DMS79 treated with DMSO at 0.1 percent for 48 hours (cell line): ENCODE data around the gene PPP2R2D.
"Not testable (repeated sequence)": the region's sequence is repeated elsewhere in the genome, so short reads cannot be mapped to it uniquely, and the experiment has no call there.

ENCODE experiments used
- DNase-seq: peaks from one replicate; lab custom pipeline; 2025; lab: John Stamatoyannopoulos, UW

The PPP2R2D gene

GRCh38 chr10:131949041-131949862 is 48.4 kb downstream of the PPP2R2D start:
- no peak for DNase-seq

- not testable (repeated sequence) for DNase-seq
Observed at GRCh38 chr10:131949908-131950307, 49.1 kb downstream of the PPP2R2D start.

DNA sequence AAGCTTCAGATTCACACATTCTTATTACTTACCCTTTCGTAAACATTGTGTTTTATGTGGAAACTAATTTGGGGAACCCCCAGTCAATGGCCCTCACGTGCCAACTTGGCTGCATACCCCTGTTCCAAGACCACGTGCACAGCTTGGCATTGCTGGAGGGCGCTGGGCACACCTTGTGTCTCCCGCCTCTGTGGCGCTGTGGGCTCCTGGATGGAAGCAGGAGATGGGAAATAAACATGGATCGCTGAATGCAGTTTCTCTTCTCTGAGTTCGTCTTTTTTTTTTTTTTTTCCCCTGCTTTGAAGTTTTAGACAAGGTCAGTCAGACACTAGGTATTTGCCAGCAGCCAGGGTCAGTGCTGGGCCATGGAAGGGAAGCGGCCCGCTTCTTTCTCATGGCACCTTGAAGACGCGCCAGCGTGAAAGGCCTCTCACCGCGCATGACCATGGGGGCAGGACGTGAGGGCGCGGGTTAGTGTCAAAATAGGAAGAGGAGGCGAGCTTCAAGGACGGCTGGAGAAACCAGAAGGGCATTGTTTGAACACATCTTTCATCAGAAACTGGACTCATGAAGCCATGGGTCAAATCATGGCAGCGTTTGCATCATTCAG is 53.7 kb downstream of the PPP2R2D start:
- DNase-seq, result no peak

- DNase-seq, result no peak
Observed at GRCh38 chr10:131955591-131956340, 55.0 kb downstream of the PPP2R2D start.

DNA sequence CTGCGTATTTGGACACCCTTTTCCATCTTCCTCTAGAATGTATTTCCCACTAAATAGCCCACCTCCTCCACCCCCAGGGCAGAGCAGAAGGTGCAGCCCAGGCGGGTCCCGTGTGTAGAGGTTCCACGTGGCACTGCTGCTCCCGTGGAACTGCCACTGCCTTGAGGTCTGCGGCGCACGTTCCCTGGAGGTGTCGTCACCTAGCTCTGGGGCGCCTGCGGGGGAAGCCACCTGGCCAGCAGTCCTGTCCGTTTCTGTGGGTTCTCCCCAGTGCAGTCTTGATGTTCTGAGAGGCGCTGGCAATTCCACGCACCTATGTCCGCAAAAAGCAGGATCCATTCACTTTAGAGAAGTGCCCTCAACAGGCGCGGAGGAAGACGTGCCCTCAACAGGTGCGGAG is 59.0 kb downstream of the PPP2R2D start:
- DNase-seq, result no peak

DNA sequence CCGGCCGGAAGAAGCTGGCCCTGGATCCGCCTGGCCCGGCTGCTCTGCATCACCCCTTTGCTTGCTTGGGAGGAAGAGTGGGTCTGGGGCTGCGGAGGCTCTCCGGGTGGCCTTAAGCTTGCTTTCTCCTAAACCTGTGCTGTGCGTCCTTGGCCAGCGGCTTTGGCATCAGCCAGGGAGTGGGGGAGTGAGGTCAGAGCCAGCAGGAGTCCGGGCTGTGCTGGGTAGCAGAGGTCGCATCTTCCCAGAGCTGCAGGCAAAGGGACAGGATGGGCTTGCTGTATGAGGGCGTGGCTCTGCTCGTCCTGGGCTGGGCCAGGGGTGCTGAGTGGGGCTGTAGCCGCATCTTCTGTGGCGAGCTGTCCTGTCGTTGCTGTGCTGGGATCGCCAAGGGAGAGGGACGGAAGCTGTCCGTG is 59.8 kb downstream of the PPP2R2D start:
- DNase-seq, result no peak

GRCh38 chr10:131961047-131961776 is 60.4 kb downstream of the PPP2R2D start:
- DNase-seq, result no peak

DNA sequence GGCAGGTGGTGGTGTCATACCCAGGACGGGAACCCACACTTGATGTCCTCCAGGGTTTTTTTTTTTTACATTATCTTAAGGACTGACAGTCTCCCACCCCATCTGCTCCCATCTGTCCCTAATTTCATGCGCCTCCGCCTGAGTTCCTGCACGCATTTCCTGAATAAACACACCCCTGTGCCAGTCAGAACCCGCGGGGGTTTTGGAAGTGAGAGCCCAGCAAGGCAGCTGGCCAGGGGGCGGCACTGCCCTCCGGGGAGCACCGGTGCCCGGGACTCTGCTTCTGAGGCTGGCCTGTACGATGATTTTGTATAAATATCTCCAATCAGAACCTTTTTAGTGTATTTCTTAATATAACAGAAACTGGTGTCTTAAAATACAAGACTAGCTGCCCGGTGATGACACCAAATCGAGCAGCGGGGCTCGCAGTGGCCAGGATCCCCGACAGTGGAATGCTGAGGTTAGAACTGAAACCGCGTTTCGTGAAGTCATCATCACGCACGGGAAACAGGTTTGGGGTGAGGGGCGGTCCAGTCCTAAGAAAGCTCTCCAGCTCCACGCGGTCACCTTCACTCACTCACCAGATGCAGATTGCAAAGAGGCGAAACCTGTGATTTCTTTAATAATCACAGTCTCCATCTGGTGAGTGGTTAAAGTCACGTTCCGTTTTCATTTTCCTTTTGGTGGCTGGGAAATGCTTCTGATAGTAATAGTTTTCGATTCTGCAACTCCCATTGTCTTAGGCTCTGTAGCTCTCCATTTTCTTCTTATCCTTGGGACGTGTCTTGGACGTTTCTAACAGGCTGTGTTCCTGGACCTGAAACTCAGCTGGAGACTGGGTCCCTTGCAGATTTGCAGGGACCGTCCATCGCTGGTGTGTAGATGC is 61.2 kb downstream of the PPP2R2D start:
- no peak for DNase-seq

- DNase-seq, result no peak
Observed at GRCh38 chr10:131963350-131963749, 62.5 kb downstream of the PPP2R2D start.

GRCh38 chr10:131963811-131964210 is 63.0 kb downstream of the PPP2R2D start:
- DNase-seq, result no peak

DNA sequence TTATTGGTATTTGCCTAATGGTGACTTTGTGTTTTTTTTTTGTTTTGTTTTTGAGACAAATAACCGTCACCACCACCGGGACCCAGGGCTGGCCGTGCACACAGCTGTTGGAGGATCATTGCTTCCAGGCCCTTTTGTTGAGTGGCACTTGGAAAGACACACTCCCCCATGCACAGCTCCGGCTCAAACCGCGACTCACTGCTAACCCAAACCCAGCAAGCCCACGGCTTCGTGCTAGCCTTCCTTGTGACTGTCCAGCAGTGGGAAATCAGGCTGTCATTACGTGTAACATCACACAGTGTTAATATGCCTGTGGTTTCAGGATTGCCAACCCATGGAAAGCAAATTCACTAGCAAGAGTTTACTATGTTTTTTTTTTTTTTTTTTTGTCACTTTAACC is 63.5 kb downstream of the PPP2R2D start:
- DNase-seq, result no peak

GRCh38 chr10:131968949-131969348 is 68.1 kb downstream of the PPP2R2D start:
- DNase-seq, result no peak

DNA sequence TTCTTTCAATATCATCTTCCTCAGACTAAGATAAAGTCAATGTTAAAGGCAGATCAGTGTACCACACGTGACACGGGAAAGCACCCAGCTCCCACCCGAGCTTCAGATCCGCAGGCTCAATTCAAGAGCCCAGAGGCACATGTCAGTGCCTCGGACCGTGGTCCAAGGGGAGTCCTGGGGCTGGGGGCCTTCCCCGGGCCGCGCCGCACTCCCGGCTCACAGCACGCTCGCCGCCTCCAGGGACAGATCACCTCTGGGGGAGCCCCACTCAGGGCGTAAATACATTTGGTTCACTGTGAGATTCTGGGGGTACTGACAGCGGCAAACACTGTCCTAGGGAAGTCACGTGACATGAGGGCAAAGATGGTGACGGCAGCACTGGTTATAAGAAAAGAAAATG is 70.1 kb downstream of the PPP2R2D start:
- no peak for DNase-seq

- no peak for DNase-seq
Observed at GRCh38 chr10:131971591-131971990, 70.8 kb downstream of the PPP2R2D start.

GRCh38 chr10:131972474-131973071 is 71.8 kb downstream of the PPP2R2D start:
- no peak for DNase-seq

- DNase-seq, result no peak
Observed at GRCh38 chr10:131973160-131973951, 72.5 kb downstream of the PPP2R2D start.

- no peak for DNase-seq
Observed at GRCh38 chr10:131974034-131974817, 73.4 kb downstream of the PPP2R2D start.

GRCh38 chr10:131975003-131975402 is 74.2 kb downstream of the PPP2R2D start:
- DNase-seq, result no peak

GRCh38 chr10:131975796-131976195 is 75.0 kb downstream of the PPP2R2D start:
- DNase-seq, result no peak
